Naive thymus-derived CD4-positive, alpha-beta T cell (primary cell): Measurements from ENCODE around the gene IQCC. TPM values are rescaled to one million over a fixed set of nuclear protein-coding genes. Genes with fewer than 3 reads are reported as not detected.
"Not testable (repeated sequence)": the region's sequence is repeated elsewhere in the genome, so short reads cannot be mapped to it uniquely, and the experiment has no call there.

Source experiments
- ATAC-seq: fragments of 150-1000 bp; cut with Tn5 transposase; 2 replicates; pipeline ENCODE4 v1.10.0; 2021; ENCODE audit warnings: mild to moderate bottlenecking, moderate library complexity
- CTCF ChIA-PET: fragments of 350-600 bp; sonication (Branson Sonifier 250); formaldehyde crosslinking; loops from one replicate; lab custom pipeline; 2021; ENCODE audit warnings: antibody characterized with exemption; lab: Charles Lee
- POLR2A ChIA-PET: fragments of 350-600 bp; sonication (Branson Sonifier 250); formaldehyde crosslinking; loops from one replicate; lab custom pipeline; 2021; ENCODE audit warnings: antibody characterized with exemption, inconsistent platforms; lab: Charles Lee
- DNase-seq, 9 donors: peaks; one replicate each; pipeline versions ENCODE4 v3.0.0 to v3.0.0-alpha.2; 2020 to 2022; ENCODE audit warnings: mixed read lengths in 1 of 9
- H3K27ac ChIP-seq: one replicate; pipeline ENCODE4 v1.7.0; 2013; ENCODE audit warnings: mild to moderate bottlenecking, low read depth, low read length, moderate library complexity
- H3K27me3 ChIP-seq, 2 donors: one replicate each; pipeline ENCODE4 v1.7.0; 2013; ENCODE audit warnings: low read length in 2 of 2, mild to moderate bottlenecking in 2 of 2, moderate library complexity in 2 of 2; ENCODE audit not compliant: control insufficient read depth in 2 of 2, insufficient read depth in 2 of 2
- H3K36me3 ChIP-seq, 3 experiments: 1 replicate in 2 of 3; 2 replicates in 1 of 3; pipeline ENCODE4 v1.7.0; 2013; ENCODE audit warnings: low read length in 3 of 3, mild to moderate bottlenecking in 3 of 3, moderate library complexity in 1 of 3; ENCODE audit not compliant: insufficient read depth in 3 of 3, control insufficient read depth in 2 of 3
- H3K4me1 ChIP-seq, 2 donors: one replicate each; pipeline ENCODE4 v1.7.0; 2013; ENCODE audit warnings: low read length in 2 of 2, mild to moderate bottlenecking in 2 of 2, moderate library complexity in 1 of 2; ENCODE audit not compliant: control insufficient read depth in 2 of 2, insufficient read depth in 2 of 2
- H3K4me3 ChIP-seq: 2 replicates; pipeline ENCODE4 v1.7.0; 2013; ENCODE audit warnings: mild to moderate bottlenecking, low read length
- H3K9me3 ChIP-seq, 3 experiments: 1 replicate in 2 of 3; 2 replicates in 1 of 3; pipeline ENCODE4 v1.7.0; 2013; ENCODE audit warnings: low read length in 3 of 3; ENCODE audit not compliant: control insufficient read depth in 2 of 3
- H3K27ac Mint-ChIP-seq, 9 donors: one replicate each; pipeline ENCODE4 v1.8.0; 2020 to 2022; ENCODE audit warnings: mixed read lengths in 9 of 9, mild to moderate bottlenecking in 8 of 9, moderate library complexity in 5 of 9, inconsistent platforms in 2 of 9
- H3K27me3 Mint-ChIP-seq, 5 donors: one replicate each; pipeline ENCODE4 v1.8.0; 2021 to 2022; ENCODE audit warnings: mixed read lengths in 5 of 5, mild to moderate bottlenecking in 1 of 5
- H3K36me3 Mint-ChIP-seq, 5 donors: one replicate each; pipeline ENCODE4 v1.8.0; 2020 to 2022; ENCODE audit warnings: mixed read lengths in 5 of 5, mild to moderate bottlenecking in 3 of 5, inconsistent platforms in 1 of 5
- H3K4me1 Mint-ChIP-seq, 7 donors: one replicate each; pipeline ENCODE4 v1.8.0; 2020 to 2022; ENCODE audit warnings: mixed read lengths in 7 of 7, mild to moderate bottlenecking in 3 of 7, inconsistent platforms in 1 of 7
- H3K4me3 Mint-ChIP-seq, 10 donors: one replicate each; pipeline ENCODE4 v1.8.0; 2020 to 2022; ENCODE audit warnings: mild to moderate bottlenecking in 10 of 10, mixed read lengths in 10 of 10, moderate library complexity in 6 of 10, inconsistent platforms in 2 of 10
- H3K9me3 Mint-ChIP-seq, 11 donors: one replicate each; pipeline ENCODE4 v1.8.0; 2020 to 2022; ENCODE audit warnings: mixed read lengths in 11 of 11, mild to moderate bottlenecking in 4 of 11, inconsistent platforms in 1 of 11, moderate library complexity in 1 of 11
- intact Hi-C, 2 donors: fragments of 100-400 bp; cut with micrococcal nuclease; formaldehyde crosslinking; loops; one replicate each; pipeline ENCODE4 v1.15.1; 2023
- polyA plus RNA-seq, 2 donors: library from polyadenylated mRNA; unstranded; fragments of 300-500 nt; fragmentation: Illumina TruSeq; gene quantifications; one replicate each; pipeline ENCODE4 v1.2.3, GENCODE V29; 2021
- total RNA-seq, 6 experiments: library from RNA in 5 of 6; stranded (reverse) in 5 of 6; gene quantifications; 1 replicate in 5 of 6; 2 replicates in 1 of 6; pipeline ENCODE4 v1.2.3 and lab custom pipeline; 2021 to 2026

The IQCC gene
- total RNA-seq: 1 to 10 TPM; 2.3 to 4.6 (median 2.5) TPM
- 1 to 10 TPM; 1.8 to 3.0 TPM for polyA plus RNA-seq
- total RNA-seq (lab: John Stamatoyannopoulos, UW): 19.5 reads per million, percentile 50 among the genes with 10 or more reads in this experiment

GRCh38 chr1:32205401-32206370, at the start of gene IQCC:
TSS of gene IQCC (plus strand) at chr1:32205671. CDS start at chr1:32205682, 11 bp downstream.
- Histone ChIP-seq H3K27ac (peak within 1 kb of the TSS; percentile 80), H3K4me3 (peak within 1 kb of the TSS; percentile 81), H3K4me1 (peaks cover 18 to 28% of the 10 kb centered on the region in 2 donors), H3K9me3 (no peaks in the 10 kb centered on the region), H3K27me3 (no peaks in the 10 kb centered on the region), H3K36me3 (peaks cover 0 to 12% (median 0%) of the 10 kb centered on the region in 3 experiments)
- ChIA-PET CTCF (interaction anchor here (0.6 to 2.1 kb wide), 5 partner anchors 9 to 194 kb away, joined by 3 to 7 read pairs (median 4); no protein-coding TSS in a partner anchor), POLR2A (interaction anchor here (0.7 to 4.0 kb wide), 12 partner anchors 10 to 189 kb away, joined by 3 to 18 read pairs (median 5); partner anchors contain the start of genes BSDC1, EIF3I, HDAC1 and KPNA6)
- peak within 1 kb of the TSS; percentile 42 to 95 (median 86) for H3K27ac Mint-ChIP-seq
- intact Hi-C loops: loop anchor here (1.0 to 10.0 kb wide), 5 partner anchors 17 to 561 kb away; partner anchors contain the start of genes EIF3I (in 1 of the 2), KHDRBS1 (in 1 of the 2), PEF1 (in 1 of the 2) and TMEM234 (in 1 of the 2)
- H3K36me3 Mint-ChIP-seq: peaks cover 0 to 4% (median 0%) of the 10 kb centered on the region in 5 donors
- H3K4me1 Mint-ChIP-seq: peaks cover 17 to 45% (median 33%) of the 10 kb centered on the region in 7 donors
- H3K27me3 Mint-ChIP-seq: no peaks in the 10 kb centered on the region
- ATAC-seq: peak; percentile 77
- DNase-seq: peak; percentile 77 to 89 (median 83)
- peak within 1 kb of the TSS; percentile 80 to 91 (median 88) for H3K4me3 Mint-ChIP-seq
- H3K9me3 Mint-ChIP-seq: no peaks in the 10 kb centered on the region

DNA sequence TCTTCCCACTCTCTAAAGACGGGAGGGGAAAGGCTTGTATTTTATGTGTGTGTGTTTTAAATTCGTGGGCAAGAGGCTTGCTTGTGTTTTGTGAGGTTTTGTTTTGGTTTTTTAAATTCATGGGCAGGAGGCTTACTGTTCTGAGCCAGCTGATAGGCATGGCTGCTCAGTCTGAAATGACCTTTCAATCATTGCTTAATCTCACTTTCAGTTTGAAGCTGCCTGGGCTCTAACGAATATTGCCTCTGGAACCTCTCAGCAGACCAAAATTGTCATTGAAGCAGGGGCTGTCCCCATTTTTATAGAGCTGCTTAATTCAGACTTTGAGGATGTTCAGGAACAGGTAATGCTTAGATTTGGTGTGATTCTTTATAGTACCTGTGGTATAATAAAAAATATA, 46.3 kb upstream of the IQCC start:
- Mint-ChIP-seq H3K4me3 (no peak overlapping the region), H3K27ac (no peak overlapping the region), H3K27me3 (no peaks in the 10 kb centered on the region), H3K36me3 (peaks cover 22 to 63% (median 39%) of the 10 kb centered on the region in 5 donors), H3K4me1 (peaks cover 0 to 14% (median 2%) of the 10 kb centered on the region in 7 donors), H3K9me3 (no peaks in the 10 kb centered on the region)
- ChIA-PET POLR2A (no interaction called here), CTCF (no interaction called here)
- no peak overlapping the region for H3K27ac ChIP-seq
- ATAC-seq (no peak), DNase-seq (no peak)
- H3K4me3 ChIP-seq: no peak overlapping the region
- H3K36me3 ChIP-seq: peaks cover 40 to 88% (median 59%) of the 10 kb centered on the region in 3 experiments
- no peaks in the 10 kb centered on the region for H3K4me1 ChIP-seq
- H3K9me3 ChIP-seq: no peaks in the 10 kb centered on the region
- intact Hi-C loops: no loop called here
- no peaks in the 10 kb centered on the region for H3K27me3 ChIP-seq

- DNase-seq (no peak), ATAC-seq (no peak)
- CTCF ChIA-PET: no interaction called here
- H3K4me1 Mint-ChIP-seq: peaks cover 0 to 4% (median under 1%) of the 10 kb centered on the region in 7 donors
- peaks cover 10 to 49% (median 27%) of the 10 kb centered on the region in 5 donors for H3K36me3 Mint-ChIP-seq
- H3K27ac ChIP-seq: no peak overlapping the region
- POLR2A ChIA-PET: interaction anchor here (0.8 kb wide), 1 partner anchor 9 kb away, joined by 3 read pairs; no protein-coding TSS in a partner anchor
- H3K27me3 Mint-ChIP-seq: no peaks in the 10 kb centered on the region
- intact Hi-C loops: no loop called here
- no peak overlapping the region for H3K4me3 Mint-ChIP-seq
- no peak overlapping the region for H3K4me3 ChIP-seq
- no peaks in the 10 kb centered on the region for H3K9me3 Mint-ChIP-seq
- no peaks in the 10 kb centered on the region for H3K9me3 ChIP-seq
- no peaks in the 10 kb centered on the region for H3K4me1 ChIP-seq
- H3K36me3 ChIP-seq: peaks cover 34 to 89% (median 49%) of the 10 kb centered on the region in 3 experiments
- no peaks in the 10 kb centered on the region for H3K27me3 ChIP-seq
- H3K27ac Mint-ChIP-seq: no peak overlapping the region
Measured at GRCh38 chr1:32163405-32163804, 42.1 kb upstream of the IQCC start.

- H3K27me3 ChIP-seq, DNase-seq, H3K27ac ChIP-seq, H3K9me3 Mint-ChIP-seq, H3K4me3 ChIP-seq, H3K27ac Mint-ChIP-seq, H3K4me3 Mint-ChIP-seq, intact Hi-C loops, H3K27me3 Mint-ChIP-seq, H3K4me1 ChIP-seq, H3K9me3 ChIP-seq, ATAC-seq: not testable (repeated sequence)
- CTCF ChIA-PET: interaction anchor here (0.6 kb wide), 1 partner anchor 16 kb away, joined by 3 read pairs; no protein-coding TSS in a partner anchor
- H3K36me3 Mint-ChIP-seq: peaks cover 15 to 45% (median 35%) of the 10 kb centered on the region in 5 donors
- peaks cover 38 to 86% (median 43%) of the 10 kb centered on the region in 3 experiments for H3K36me3 ChIP-seq
- POLR2A ChIA-PET: interaction anchor here (0.6 to 1.0 kb wide), 2 partner anchors 12 to 228 kb away, joined by 3 read pairs; no protein-coding TSS in a partner anchor
- peaks cover 0 to 11% (median 4%) of the 10 kb centered on the region in 7 donors for H3K4me1 Mint-ChIP-seq
Measured at GRCh38 chr1:32165633-32166032, 39.8 kb upstream of the IQCC start.

DNA sequence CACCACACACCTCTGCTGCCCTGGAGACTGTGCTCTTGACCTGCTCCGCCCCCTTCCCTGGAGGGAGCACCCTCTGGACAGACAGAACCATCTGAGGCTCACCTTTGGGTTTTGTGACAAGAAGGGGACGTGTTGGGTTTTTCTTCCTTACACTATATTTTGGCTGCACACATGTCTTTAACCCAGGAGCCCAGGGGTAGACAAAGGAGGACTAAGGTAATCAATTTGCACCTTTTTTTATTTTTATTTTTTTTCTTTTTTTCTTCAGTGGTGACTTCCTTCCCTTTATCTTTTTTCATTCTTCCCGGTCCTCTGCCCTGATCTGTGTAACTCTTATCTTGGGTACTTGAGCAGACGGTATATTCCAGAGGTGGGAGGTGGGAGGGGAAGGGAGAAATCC, 34.5 kb upstream of the IQCC start:
- Mint-ChIP-seq H3K9me3 (no peaks in the 10 kb centered on the region), H3K4me1 (peaks cover 10 to 32% (median 18%) of the 10 kb centered on the region in 7 donors), H3K36me3 (peaks cover 6 to 41% (median 24%) of the 10 kb centered on the region in 5 donors), H3K27ac (no peak overlapping the region), H3K4me3 (no peak overlapping the region), H3K27me3 (no peaks in the 10 kb centered on the region)
- ATAC-seq: no peak
- ChIA-PET CTCF (no interaction called here), POLR2A (no interaction called here)
- Histone ChIP-seq H3K36me3 (peaks cover 29 to 70% (median 31%) of the 10 kb centered on the region in 3 experiments), H3K27me3 (no peaks in the 10 kb centered on the region), H3K4me1 (peaks cover 0 to 8% of the 10 kb centered on the region in 2 donors), H3K27ac (no peak overlapping the region), H3K9me3 (no peaks in the 10 kb centered on the region), H3K4me3 (no peak overlapping the region)
- no peak for DNase-seq
- intact Hi-C loops: no loop called here

- no peaks in the 10 kb centered on the region for H3K27me3 Mint-ChIP-seq
- intact Hi-C loops: no loop called here
- Histone ChIP-seq H3K9me3 (no peaks in the 10 kb centered on the region), H3K4me3 (no peak overlapping the region), H3K27ac (no peak overlapping the region), H3K36me3 (peaks cover 22 to 56% (median 28%) of the 10 kb centered on the region in 3 experiments), H3K27me3 (no peaks in the 10 kb centered on the region), H3K4me1 (peaks cover 0 to 8% of the 10 kb centered on the region in 2 donors)
- H3K4me1 Mint-ChIP-seq: peaks cover 8 to 32% (median 18%) of the 10 kb centered on the region in 7 donors
- peak overlapping the region in 4 of 10 donors; percentile 11 to 56 (median 26) for H3K4me3 Mint-ChIP-seq
- peaks cover 6 to 36% (median 21%) of the 10 kb centered on the region in 5 donors for H3K36me3 Mint-ChIP-seq
- ChIA-PET POLR2A (interaction anchor here (0.6 to 1.4 kb wide), 3 partner anchors 9 to 403 kb away, joined by 3 read pairs; no protein-coding TSS in a partner anchor), CTCF (no interaction called here)
- ATAC-seq (no peak), DNase-seq (no peak)
- peak overlapping the region in 6 of 9 donors; percentile 9 to 59 (median 48) for H3K27ac Mint-ChIP-seq
- H3K9me3 Mint-ChIP-seq: no peaks in the 10 kb centered on the region
Measured at GRCh38 chr1:32172621-32173245, 32.7 kb upstream of the IQCC start.
